Measurements from ENCODE around the gene ZNF579. TPM values are rescaled to one million over a fixed set of nuclear protein-coding genes. Genes with fewer than 3 reads are reported as not detected.
"Not testable (repeated sequence)": the region's sequence is repeated elsewhere in the genome, so short reads cannot be mapped to it uniquely, and the experiment has no call there.

Gene ZNF579
- total RNA-seq, 2 donors from 2014 or later = 4.7 to 6.5 TPM

- no peaks in the 10 kb centered on the region for H3K9me3 Mint-ChIP-seq
- ATAC-seq (replicated peaks) = no peak
- peaks cover 19% of the 10 kb centered on the region for H3K4me1 Mint-ChIP-seq
- H3K27me3 Mint-ChIP-seq = no peaks in the 10 kb centered on the region
- peak overlapping the region; percentile 79 for H3K4me3 Mint-ChIP-seq
- H3K36me3 Mint-ChIP-seq (ENCODE audit: low read depth) = peaks cover 10% of the 10 kb centered on the region
- peak overlapping the region; percentile 89 for H3K27ac Mint-ChIP-seq
Measured at GRCh38 chr19:55578761-55579747, 1.6 kb downstream of the ZNF579 start.

GRCh38 chr19:55578031-55578760 is 2.5 kb downstream of the ZNF579 start:
- peaks cover 19% of the 10 kb centered on the region for H3K4me1 Mint-ChIP-seq
- no peaks in the 10 kb centered on the region for H3K9me3 Mint-ChIP-seq
- no peaks in the 10 kb centered on the region for H3K27me3 Mint-ChIP-seq
- H3K4me3 Mint-ChIP-seq = no peak overlapping the region
- H3K27ac Mint-ChIP-seq = no peak overlapping the region
- ATAC-seq (replicated peaks) = no peak
- peaks cover 10% of the 10 kb centered on the region for H3K36me3 Mint-ChIP-seq (ENCODE audit: low read depth)

GRCh38 chr19:55576746-55577145 is 3.9 kb downstream of the ZNF579 start:
- Mint-ChIP-seq H3K4me1 (peaks cover 15% of the 10 kb centered on the region), H3K27ac (no peak overlapping the region), H3K4me3 (no peak overlapping the region), H3K27me3 (no peaks in the 10 kb centered on the region), H3K9me3 (no peaks in the 10 kb centered on the region), H3K36me3 (ENCODE audit: low read depth) (peaks cover 10% of the 10 kb centered on the region)
- no peak for ATAC-seq (replicated peaks)

GRCh38 chr19:55573929-55574328 is 6.7 kb downstream of the ZNF579 start:
- not testable (repeated sequence) for H3K4me3 Mint-ChIP-seq; H3K27me3 Mint-ChIP-seq; H3K9me3 Mint-ChIP-seq; H3K4me1 Mint-ChIP-seq; H3K27ac Mint-ChIP-seq; H3K36me3 Mint-ChIP-seq (ENCODE audit: low read depth); ATAC-seq (replicated peaks)

- not testable (repeated sequence) for ATAC-seq (replicated peaks); H3K36me3 Mint-ChIP-seq (ENCODE audit: low read depth); H3K9me3 Mint-ChIP-seq; H3K4me1 Mint-ChIP-seq; H3K4me3 Mint-ChIP-seq; H3K27ac Mint-ChIP-seq; H3K27me3 Mint-ChIP-seq
Measured at GRCh38 chr19:55569477-55569876, 11.2 kb downstream of the ZNF579 start.

GRCh38 chr19:55567708-55568328 is 12.8 kb downstream of the ZNF579 start:
- Mint-ChIP-seq H3K9me3 (no peaks in the 10 kb centered on the region), H3K4me1 (no peaks in the 10 kb centered on the region), H3K27me3 (peaks cover 6% of the 10 kb centered on the region)

GRCh38 chr19:55566823-55567222 is 13.8 kb downstream of the ZNF579 start:
- H3K9me3 Mint-ChIP-seq = no peaks in the 10 kb centered on the region
- H3K4me3 Mint-ChIP-seq = no peak overlapping the region
- H3K27me3 Mint-ChIP-seq = peaks cover 6% of the 10 kb centered on the region
- H3K4me1 Mint-ChIP-seq = no peaks in the 10 kb centered on the region
- H3K36me3 Mint-ChIP-seq (ENCODE audit: low read depth) = no peaks in the 10 kb centered on the region
- ATAC-seq (replicated peaks) = no peak
- H3K27ac Mint-ChIP-seq = no peak overlapping the region

More at GRCh38 chr19:55567708-55568328, 12.8 kb downstream of the ZNF579 start:
- Mint-ChIP-seq H3K36me3 (ENCODE audit: low read depth) (no peaks in the 10 kb centered on the region), H3K4me3 (no peak overlapping the region), H3K27ac (no peak overlapping the region)
- no peak for ATAC-seq (replicated peaks)

- Mint-ChIP-seq H3K36me3 (ENCODE audit: low read depth) (no peaks in the 10 kb centered on the region), H3K4me3 (no peak overlapping the region), H3K9me3 (no peaks in the 10 kb centered on the region), H3K27ac (no peak overlapping the region), H3K27me3 (peaks cover 10% of the 10 kb centered on the region), H3K4me1 (no peaks in the 10 kb centered on the region)
- ATAC-seq (replicated peaks) = no peak
Measured at GRCh38 chr19:55563261-55563690, 17.4 kb downstream of the ZNF579 start.

- Mint-ChIP-seq H3K4me1 (no peaks in the 10 kb centered on the region), H3K27me3 (peaks cover 8% of the 10 kb centered on the region)
Measured at GRCh38 chr19:55559684-55560083, 21.0 kb downstream of the ZNF579 start.

GRCh38 chr19:55554741-55555152 is 25.9 kb downstream of the ZNF579 start:
- no peaks in the 10 kb centered on the region for H3K36me3 Mint-ChIP-seq (ENCODE audit: low read depth)
- H3K9me3 Mint-ChIP-seq = no peaks in the 10 kb centered on the region
- H3K27ac Mint-ChIP-seq = no peak overlapping the region
- H3K27me3 Mint-ChIP-seq = peaks cover 7% of the 10 kb centered on the region
- H3K4me1 Mint-ChIP-seq = no peaks in the 10 kb centered on the region
- ATAC-seq (replicated peaks) = no peak
- no peak overlapping the region for H3K4me3 Mint-ChIP-seq

More at GRCh38 chr19:55559684-55560083, 21.0 kb downstream of the ZNF579 start:
- H3K4me3 Mint-ChIP-seq = no peak overlapping the region
- H3K9me3 Mint-ChIP-seq = no peaks in the 10 kb centered on the region
- H3K36me3 Mint-ChIP-seq (ENCODE audit: low read depth) = no peaks in the 10 kb centered on the region
- no peak for ATAC-seq (replicated peaks)
- no peak overlapping the region for H3K27ac Mint-ChIP-seq

- H3K9me3 Mint-ChIP-seq = no peaks in the 10 kb centered on the region
- no peaks in the 10 kb centered on the region for H3K36me3 Mint-ChIP-seq (ENCODE audit: low read depth)
- peaks cover 7% of the 10 kb centered on the region for H3K27me3 Mint-ChIP-seq
- peak overlapping the region; percentile 9 for H3K27ac Mint-ChIP-seq
- no peak overlapping the region for H3K4me3 Mint-ChIP-seq
- no peaks in the 10 kb centered on the region for H3K4me1 Mint-ChIP-seq
- no peak for ATAC-seq (replicated peaks)
Measured at GRCh38 chr19:55554302-55554701, 26.3 kb downstream of the ZNF579 start.

GRCh38 chr19:55553217-55554182 is 27.1 kb downstream of the ZNF579 start:
- H3K4me1 Mint-ChIP-seq = no peaks in the 10 kb centered on the region
- H3K27ac Mint-ChIP-seq = no peak overlapping the region
- no peaks in the 10 kb centered on the region for H3K9me3 Mint-ChIP-seq
- no peak for ATAC-seq (replicated peaks)
- peaks cover 7% of the 10 kb centered on the region for H3K27me3 Mint-ChIP-seq
- H3K36me3 Mint-ChIP-seq (ENCODE audit: low read depth) = no peaks in the 10 kb centered on the region
- no peak overlapping the region for H3K4me3 Mint-ChIP-seq

GRCh38 chr19:55552620-55553019 is 28.0 kb downstream of the ZNF579 start:
- no peaks in the 10 kb centered on the region for H3K36me3 Mint-ChIP-seq (ENCODE audit: low read depth)

More at GRCh38 chr19:55552620-55553019, 28.0 kb downstream of the ZNF579 start:
- H3K27ac Mint-ChIP-seq = no peak overlapping the region
- no peaks in the 10 kb centered on the region for H3K4me1 Mint-ChIP-seq
- H3K27me3 Mint-ChIP-seq = peaks cover 11% of the 10 kb centered on the region
- H3K4me3 Mint-ChIP-seq = no peak overlapping the region
- no peaks in the 10 kb centered on the region for H3K9me3 Mint-ChIP-seq
- no peak for ATAC-seq (replicated peaks)

All from activated T-helper 17 cell treated with anti-CD3 and anti-CD28 coated beads, Interleukin-2, amount 50 U/mL, for 72 hours (primary cell).